B cell (primary cell): ENCODE measurements around the gene OS9. TPM values are rescaled to one million over a fixed set of nuclear protein-coding genes. Genes with fewer than 3 reads are reported as not detected.

ENCODE experiments used
- ATAC-seq: fragments of 200-7000 bp; cut with Tn5 transposase; one replicate; pipeline ENCODE4 v1.10.0; 2021; ENCODE audit warnings: low read depth, mild to moderate bottlenecking, moderate number of reproducible peaks, moderate library complexity
- CTCF ChIA-PET: fragments of 350-600 bp; sonication (Branson Sonifier 250); formaldehyde crosslinking; loops from one replicate; lab custom pipeline; 2021; ENCODE audit warnings: antibody characterized with exemption, inconsistent platforms; lab: Charles Lee
- POLR2A ChIA-PET: fragments of 350-600 bp; sonication (Branson Sonifier 250); formaldehyde crosslinking; loops from one replicate; lab custom pipeline; 2021; ENCODE audit warnings: antibody characterized with exemption; lab: Charles Lee
- DNase-seq: peaks from one replicate; pipeline ENCODE4 v3.0.0; 2013
- H2AFZ ChIP-seq: 2 replicates; pipeline ENCODE4 v1.6.1; 2012; ENCODE audit warnings: mild to moderate bottlenecking, low read depth, low read length; ENCODE audit not compliant: insufficient read depth, poor library complexity, severe bottlenecking
- H3K27ac ChIP-seq, 2 donors: 1 replicate in 1 of 2; 2 replicates in 1 of 2; pipeline ENCODE4 v1.5.1; 2012 to 2013; ENCODE audit warnings: low read length in 2 of 2, mild to moderate bottlenecking in 2 of 2, moderate library complexity in 1 of 2
- H3K27me3 ChIP-seq, 4 experiments: fragments of 200-600 bp in 1 of 4; sonication (generic) in 1 of 4; replicated peaks in 1 of 4; 1 replicate in 2 of 4; 2 replicates in 2 of 4; pipeline versions ENCODE4 v1.6.1 to v1.7.0; 2013 to 2016; ENCODE audit warnings: low read length in 3 of 4, mild to moderate bottlenecking in 2 of 4, mixed read lengths in 1 of 4, moderate library complexity in 1 of 4; ENCODE audit not compliant: insufficient read depth in 4 of 4, control insufficient read depth in 3 of 4; ENCODE audit errors: control extremely low read depth in 1 of 4
- H3K36me3 ChIP-seq, 2 experiments: replicated peaks in 1 of 2; 1 replicate in 1 of 2; 2 replicates in 1 of 2; pipeline versions ENCODE4 v1.6.1 to v1.7.1; 2013; ENCODE audit warnings: low read length in 1 of 2; ENCODE audit not compliant: insufficient read depth in 2 of 2, control insufficient read depth in 1 of 2; ENCODE audit errors: control extremely low read depth in 1 of 2, extremely low read depth in 1 of 2
- H3K4me1 ChIP-seq, 2 donors: fragments of 200-600 bp in 1 of 2; sonication (generic) in 1 of 2; 1 replicate in 1 of 2; 2 replicates in 1 of 2; pipeline versions ENCODE4 v1.5.1 to v1.6.1; 2013 to 2017; ENCODE audit warnings: low read length in 2 of 2; ENCODE audit not compliant: control insufficient read depth in 2 of 2, insufficient read depth in 2 of 2
- H3K4me2 ChIP-seq: replicated peaks from 2 replicates; pipeline ENCODE3; 2012; ENCODE audit warnings: mild to moderate bottlenecking, low read depth, low read length; ENCODE audit not compliant: poor library complexity, severe bottlenecking
- H3K4me3 ChIP-seq, 5 experiments: fragments of 200-600 bp in 1 of 5; sonication (generic) in 1 of 5; 1 replicate in 3 of 5; 2 replicates in 2 of 5; pipeline versions ENCODE4 v1.5.1 to v1.7.0; 2011 to 2016; ENCODE audit warnings: low read length in 4 of 5, mild to moderate bottlenecking in 4 of 5, low read depth in 2 of 5, control low read depth in 1 of 5, moderate library complexity in 1 of 5; ENCODE audit not compliant: insufficient read depth in 1 of 5; ENCODE audit errors: control extremely low read depth in 1 of 5, extremely low read depth in 1 of 5
- H3K79me2 ChIP-seq: fragments of 200-600 bp; sonication (generic); one replicate; pipeline ENCODE4 v1.6.0; 2016; ENCODE audit warnings: low read length; ENCODE audit not compliant: control insufficient read depth, insufficient read depth
- H3K9ac ChIP-seq: fragments of 200-600 bp; sonication (generic); 2 replicates; pipeline ENCODE4 v1.6.1; 2017; ENCODE audit warnings: mild to moderate bottlenecking, low read length, moderate library complexity
- H3K9me3 ChIP-seq, 3 donors: one replicate each; pipeline versions ENCODE4 v1.6.1 to v1.7.1; 2013; ENCODE audit warnings: low read length in 2 of 3; ENCODE audit not compliant: control insufficient read depth in 2 of 3, insufficient read depth in 1 of 3; ENCODE audit errors: control extremely low read depth in 1 of 3
- H4K20me1 ChIP-seq: 2 replicates; pipeline ENCODE4 v1.6.0; 2012; ENCODE audit warnings: mild to moderate bottlenecking, low read length; ENCODE audit not compliant: insufficient read depth, control insufficient read depth, poor library complexity, severe bottlenecking
- H3K27ac Mint-ChIP-seq: one replicate; pipeline ENCODE4 v1.8.0; 2021; ENCODE audit warnings: mixed read lengths
- H3K27me3 Mint-ChIP-seq: one replicate; pipeline ENCODE4 v1.8.0; 2021; ENCODE audit warnings: mixed read lengths
- H3K4me1 Mint-ChIP-seq: one replicate; pipeline ENCODE4 v1.8.0; 2021; ENCODE audit warnings: mixed read lengths
- H3K4me3 Mint-ChIP-seq: one replicate; pipeline ENCODE4 v1.8.0; 2021; ENCODE audit warnings: mixed read lengths
- H3K9me3 Mint-ChIP-seq: one replicate; pipeline ENCODE4 v1.8.0; 2022; ENCODE audit warnings: mixed read lengths; ENCODE audit not compliant: insufficient read depth
- EZH2 ChIP-seq: IDR thresholded peaks from 2 replicates; pipeline ENCODE4 v1.6.1; 2012; ENCODE audit warnings: borderline replicate concordance, low read depth, mild to moderate bottlenecking, moderate library complexity, low read length; ENCODE audit not compliant: insufficient read depth, poor library complexity, severe bottlenecking
- whole genome bisulfite sequencing: methylation state at CpG from one replicate; pipeline ENCODE4 v1.1.5; 2013; ENCODE audit warnings: missing lambda C conversion rate; ENCODE audit not compliant: insufficient coverage; 5-methylcytosine and 5-hydroxymethylcytosine counted together
- intact Hi-C: fragments of 100-400 bp; cut with micrococcal nuclease; formaldehyde crosslinking; loops from one replicate; pipeline ENCODE4 v1.10.0; 2022
- polyA plus RNA-seq: library from polyadenylated mRNA; depleted of rRNA; stranded (reverse); fragments of >200 nt; gene quantifications from 2 replicates; pipeline ENCODE4 v1.2.3, GENCODE V29; 2012
- total RNA-seq, 2 donors: library from RNA; stranded (reverse); fragments of 120-200 nt in 1 of 2; gene quantifications; 1 replicate in 1 of 2; 2 replicates in 1 of 2; pipeline versions ENCODE4 v1.2.3 to v1.2.4, GENCODE V29; 2013 to 2022
- TF ChIP-seq, protein P1 (sequence below): fragments of 200-600 bp; IDR thresholded peaks from one replicate; pipeline ENCODE4 v1.8.0; 2022; ENCODE audit warnings: antibody characterized with exemption, mild to moderate bottlenecking

Gene OS9
- total and polyA plus RNA-seq, 2 donors (not counting 1 experiment from before 2014, with no cell fraction given) = 182 to 234 TPM

DNA sequence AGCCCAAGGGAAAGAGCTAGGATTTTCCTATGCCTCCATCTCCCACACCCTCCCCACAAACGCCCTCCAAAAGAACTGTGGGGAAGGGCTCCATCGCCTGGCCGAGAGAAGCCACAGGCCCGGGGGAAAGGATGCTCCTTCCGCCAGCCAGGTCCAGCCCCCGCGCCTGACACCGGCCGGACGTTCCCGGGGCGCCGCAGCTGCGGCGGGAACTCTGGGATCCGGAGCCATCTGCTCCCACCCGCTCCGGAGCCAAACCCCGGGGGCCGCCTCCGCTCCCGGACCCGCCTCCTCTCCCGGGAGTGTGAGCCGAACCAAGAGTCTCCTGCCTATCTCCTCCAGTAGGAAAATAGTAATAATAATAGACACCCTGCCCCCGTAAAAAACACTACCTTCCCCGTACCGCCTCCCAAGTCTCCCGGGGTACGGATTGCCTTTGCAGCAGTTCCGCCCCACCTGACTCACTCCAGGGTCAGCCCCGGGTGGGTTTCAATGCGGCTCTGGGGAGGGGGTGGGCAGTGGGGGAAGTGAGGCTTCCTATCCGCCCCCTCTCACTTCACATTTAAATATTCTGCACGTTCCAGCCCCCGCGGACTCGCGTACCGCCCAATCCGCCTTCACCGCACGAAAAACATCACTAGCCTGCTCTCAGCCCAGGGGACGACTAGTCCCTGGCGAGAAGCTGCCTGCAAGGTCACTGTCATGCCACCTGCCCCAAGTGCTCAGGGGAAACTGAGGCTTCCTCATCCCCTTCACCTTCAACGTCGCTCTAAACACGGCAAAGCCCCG lies 42.2 kb downstream of the OS9 start:
- TF ChIP-seq, protein P1, sequence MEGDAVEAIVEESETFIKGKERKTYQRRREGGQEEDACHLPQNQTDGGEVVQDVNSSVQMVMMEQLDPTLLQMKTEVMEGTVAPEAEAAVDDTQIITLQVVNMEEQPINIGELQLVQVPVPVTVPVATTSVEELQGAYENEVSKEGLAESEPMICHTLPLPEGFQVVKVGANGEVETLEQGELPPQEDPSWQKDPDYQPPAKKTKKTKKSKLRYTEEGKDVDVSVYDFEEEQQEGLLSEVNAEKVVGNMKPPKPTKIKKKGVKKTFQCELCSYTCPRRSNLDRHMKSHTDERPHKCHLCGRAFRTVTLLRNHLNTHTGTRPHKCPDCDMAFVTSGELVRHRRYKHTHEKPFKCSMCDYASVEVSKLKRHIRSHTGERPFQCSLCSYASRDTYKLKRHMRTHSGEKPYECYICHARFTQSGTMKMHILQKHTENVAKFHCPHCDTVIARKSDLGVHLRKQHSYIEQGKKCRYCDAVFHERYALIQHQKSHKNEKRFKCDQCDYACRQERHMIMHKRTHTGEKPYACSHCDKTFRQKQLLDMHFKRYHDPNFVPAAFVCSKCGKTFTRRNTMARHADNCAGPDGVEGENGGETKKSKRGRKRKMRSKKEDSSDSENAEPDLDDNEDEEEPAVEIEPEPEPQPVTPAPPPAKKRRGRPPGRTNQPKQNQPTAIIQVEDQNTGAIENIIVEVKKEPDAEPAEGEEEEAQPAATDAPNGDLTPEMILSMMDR = no peak
- Mint-ChIP-seq H3K27ac (peak overlapping the region; percentile 57), H3K4me3 (no peak overlapping the region), H3K4me1 (peaks cover 19% of the 10 kb centered on the region), H3K27me3 (no peaks in the 10 kb centered on the region), H3K9me3 (no peaks in the 10 kb centered on the region)
- Histone ChIP-seq H3K9me3 (no peaks in the 10 kb centered on the region), H3K9ac (no peak overlapping the region), H3K27me3 (no peaks in the 10 kb centered on the region), H3K79me2 (peaks cover 40% of the 10 kb centered on the region), H3K4me1 (peaks cover 20 to 23% of the 10 kb centered on the region in 2 donors), H2AFZ (no peak overlapping the region), H3K27ac (no peak overlapping the region), H3K36me3 (peaks cover 0 to 64% of the 10 kb centered on the region in 2 experiments), H3K4me3 (no peak overlapping the region), H3K4me2 (no peak overlapping the region), H4K20me1 (peaks cover 57% of the 10 kb centered on the region)
- ATAC-seq (no peak), DNase-seq (no peak)
- intact Hi-C loops = no loop called here
- 92% methylated on average over 28 of the region's 49 CpGs for WGBS
- CTCF ChIA-PET = no interaction called here
- POLR2A ChIA-PET = no interaction called here

DNA sequence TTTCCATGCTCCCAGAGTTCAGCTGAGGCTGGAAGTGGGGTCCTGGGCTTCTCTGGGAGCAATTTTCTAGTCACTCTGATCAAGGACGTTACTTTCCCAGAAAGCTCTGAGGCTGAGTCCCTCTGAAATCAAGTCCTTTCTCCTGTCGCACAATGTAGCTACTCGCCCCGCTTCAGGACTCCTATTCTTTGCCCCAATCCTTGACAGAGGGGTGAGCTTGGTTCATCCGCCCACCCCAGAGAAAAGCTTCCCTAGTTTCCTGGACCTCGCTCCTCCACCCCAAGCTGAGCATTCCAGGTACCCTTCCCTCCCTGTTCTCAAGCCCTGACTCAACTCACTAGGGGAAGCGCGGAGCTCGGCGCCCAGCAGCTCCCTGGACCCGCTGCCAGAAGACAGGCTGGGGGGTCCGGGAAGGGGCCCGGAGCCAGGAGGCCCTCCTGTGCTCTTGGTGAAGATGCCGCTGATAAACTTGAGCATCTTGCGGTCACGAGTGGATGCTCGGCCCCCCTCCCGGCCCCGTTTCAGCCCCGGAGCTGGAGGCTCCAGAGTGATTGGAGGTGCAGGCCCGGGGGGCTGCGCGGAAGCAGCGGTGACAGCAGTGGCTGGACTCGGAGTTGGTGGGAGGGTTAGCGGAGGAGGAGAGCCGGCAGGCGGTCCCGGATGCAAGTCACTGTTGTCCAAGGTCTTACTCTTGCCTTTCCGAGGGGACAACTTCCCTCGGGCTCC lies 43.0 kb downstream of the OS9 start:
- no peak overlapping the region for H3K9ac ChIP-seq
- H4K20me1 ChIP-seq = peaks cover 57% of the 10 kb centered on the region
- no peak overlapping the region for H3K27ac ChIP-seq
- no peak overlapping the region for H3K4me3 Mint-ChIP-seq
- H3K4me1 ChIP-seq = peaks cover 25 to 31% of the 10 kb centered on the region in 2 donors
- peaks cover 0 to 57% of the 10 kb centered on the region in 2 experiments for H3K36me3 ChIP-seq
- no peak overlapping the region for H3K4me3 ChIP-seq
- H3K27me3 ChIP-seq = no peaks in the 10 kb centered on the region
- H2AFZ ChIP-seq = no peak overlapping the region
- H3K27me3 Mint-ChIP-seq = no peaks in the 10 kb centered on the region
- H3K4me2 ChIP-seq = no peak overlapping the region
- H3K9me3 ChIP-seq = no peaks in the 10 kb centered on the region
- ChIA-PET POLR2A (interaction anchor here (0.6 kb wide), 1 partner anchor 65 kb away, joined by 3 read pairs; no protein-coding TSS in a partner anchor), CTCF (no interaction called here)
- DNase-seq (no peak), ATAC-seq (no peak)
- peaks cover 48% of the 10 kb centered on the region for H3K79me2 ChIP-seq
- TF ChIP-seq EZH2 = no peak
- TF ChIP-seq, protein P1 = no peak
- peak overlapping the region; percentile 57 for H3K27ac Mint-ChIP-seq
- intact Hi-C loops = no loop called here
- 99% methylated on average over 31 of the region's 31 CpGs for WGBS
- H3K9me3 Mint-ChIP-seq = no peaks in the 10 kb centered on the region
- peaks cover 27% of the 10 kb centered on the region for H3K4me1 Mint-ChIP-seq
